Measurements from ENCODE around the gene KCNH2. TPM values are rescaled to one million over a fixed set of nuclear protein-coding genes. Genes with fewer than 3 reads are reported as not detected.

KCNH2 gene
- total and polyA plus RNA-seq, 2 donors (not counting 1 experiment from before 2014, with no cell fraction given): 0.86 to 2.7 TPM

- Mint-ChIP-seq H3K9me3 (ENCODE audit: insufficient read depth) (no peaks in the 10 kb centered on the region), H3K4me3 (no peak overlapping the region), H3K27ac (no peak overlapping the region), H3K4me1 (no peaks in the 10 kb centered on the region), H3K27me3 (peaks cover 32% of the 10 kb centered on the region)
- ATAC-seq (ENCODE audit: low read depth) (no peak), DNase-seq (no peak)
- CTCF ChIA-PET: no interaction called here
- no peaks in the 10 kb centered on the region for H3K79me2 ChIP-seq (ENCODE audit: control insufficient read depth, insufficient read depth, low read length)
- 12% methylated on average over 4 of the region's 10 CpGs for WGBS (ENCODE audit: insufficient coverage)
- H2AFZ ChIP-seq (ENCODE audit: insufficient read depth, low read depth, low read length, poor library complexity, severe bottlenecking): no peak overlapping the region
- H3K4me3 ChIP-seq (ENCODE audit: control extremely low read depth in 1 of 5, extremely low read depth in 1 of 5, insufficient read depth in 1 of 5, low read depth in 2 of 5, low read length in 4 of 5): no peak overlapping the region
- no peak overlapping the region for H3K27ac ChIP-seq (ENCODE audit: low read length in 2 of 2)
- H3K4me1 ChIP-seq (ENCODE audit: control insufficient read depth in 2 of 2, insufficient read depth in 2 of 2, low read length in 2 of 2): no peaks in the 10 kb centered on the region
- H3K36me3 ChIP-seq (replicated peaks in 1 of 2; ENCODE audit: control extremely low read depth in 1 of 2, control insufficient read depth in 1 of 2, extremely low read depth in 1 of 2, insufficient read depth in 2 of 2, low read length in 1 of 2): no peaks in the 10 kb centered on the region
- no peaks in the 10 kb centered on the region for H4K20me1 ChIP-seq (ENCODE audit: control insufficient read depth, insufficient read depth, low read length, poor library complexity, severe bottlenecking)
- no peak overlapping the region for H3K4me2 ChIP-seq (replicated peaks; ENCODE audit: low read depth, low read length, poor library complexity, severe bottlenecking)
- H3K9ac ChIP-seq (ENCODE audit: low read length): no peak overlapping the region
- no peaks in the 10 kb centered on the region for H3K27me3 ChIP-seq (replicated peaks in 1 of 4; ENCODE audit: control extremely low read depth in 1 of 4, control insufficient read depth in 3 of 4, insufficient read depth in 4 of 4, low read length in 3 of 4)
- TF ChIP-seq EZH2 (IDR thresholded peaks at IDR 0.05; ENCODE audit: borderline replicate concordance, insufficient read depth, low read depth, low read length, poor library complexity, severe bottlenecking) (no peak), CTCF (IDR thresholded peaks at IDR 0.05) (no peak)
- H3K9me3 ChIP-seq (ENCODE audit: control extremely low read depth in 1 of 3, control insufficient read depth in 2 of 3, insufficient read depth in 1 of 3, low read length in 2 of 3): no peaks in the 10 kb centered on the region
- POLR2A ChIA-PET: no interaction called here
- intact Hi-C loops (cut with micrococcal nuclease): no loop called here
Observed at GRCh38 chr7:150924369-150924781, 53.7 kb downstream of the KCNH2 start.

- Histone ChIP-seq H2AFZ (ENCODE audit: insufficient read depth, low read depth, low read length, poor library complexity, severe bottlenecking) (no peak overlapping the region), H3K9ac (ENCODE audit: low read length) (no peak overlapping the region), H3K36me3 (replicated peaks in 1 of 2; ENCODE audit: control extremely low read depth in 1 of 2, control insufficient read depth in 1 of 2, extremely low read depth in 1 of 2, insufficient read depth in 2 of 2, low read length in 1 of 2) (no peaks in the 10 kb centered on the region), H3K79me2 (ENCODE audit: control insufficient read depth, insufficient read depth, low read length) (no peaks in the 10 kb centered on the region), H3K4me1 (ENCODE audit: control insufficient read depth in 2 of 2, insufficient read depth in 2 of 2, low read length in 2 of 2) (no peaks in the 10 kb centered on the region), H3K4me3 (ENCODE audit: control extremely low read depth in 1 of 5, extremely low read depth in 1 of 5, insufficient read depth in 1 of 5, low read depth in 2 of 5, low read length in 4 of 5) (no peak overlapping the region), H4K20me1 (ENCODE audit: control insufficient read depth, insufficient read depth, low read length, poor library complexity, severe bottlenecking) (no peaks in the 10 kb centered on the region), H3K27me3 (replicated peaks in 1 of 4; ENCODE audit: control extremely low read depth in 1 of 4, control insufficient read depth in 3 of 4, insufficient read depth in 4 of 4, low read length in 3 of 4) (peaks cover 0 to 2% (median 0%) of the 10 kb centered on the region in 4 experiments), H3K27ac (ENCODE audit: low read length in 2 of 2) (no peak overlapping the region), H3K4me2 (replicated peaks; ENCODE audit: low read depth, low read length, poor library complexity, severe bottlenecking) (no peak overlapping the region), H3K9me3 (ENCODE audit: control extremely low read depth in 1 of 3, control insufficient read depth in 2 of 3, insufficient read depth in 1 of 3, low read length in 2 of 3) (no peaks in the 10 kb centered on the region)
- ATAC-seq (ENCODE audit: low read depth): no peak
- no peak for TF ChIP-seq EZH2 (IDR thresholded peaks at IDR 0.05; ENCODE audit: borderline replicate concordance, insufficient read depth, low read depth, low read length, poor library complexity, severe bottlenecking)
- DNase-seq: no peak
- Mint-ChIP-seq H3K4me3 (no peak overlapping the region), H3K27ac (no peak overlapping the region), H3K9me3 (ENCODE audit: insufficient read depth) (no peaks in the 10 kb centered on the region), H3K4me1 (no peaks in the 10 kb centered on the region), H3K27me3 (peaks cover 37% of the 10 kb centered on the region)
- ChIA-PET POLR2A (no interaction called here), CTCF (no interaction called here)
- intact Hi-C loops (cut with micrococcal nuclease): no loop called here
- no CpG with 5 or more reads among the region's 1 CpG for WGBS (ENCODE audit: insufficient coverage)
Observed at GRCh38 chr7:150923802-150924201, 54.3 kb downstream of the KCNH2 start.
